NT2/D1 (cell line): Measurements from ENCODE around the gene CXCR5.

ENCODE experiments used
- SUZ12 ChIP-seq: IDR thresholded peaks from 2 replicates; pipeline ENCODE4 v1.6.1; 2011; ENCODE audit not compliant: insufficient read length, insufficient read depth; ENCODE audit errors: extremely low read depth
- YY1 ChIP-seq: IDR thresholded peaks from 2 replicates; pipeline ENCODE4 v1.6.1; 2011; ENCODE audit not compliant: insufficient read length, insufficient read depth
- ZNF274 ChIP-seq: IDR thresholded peaks from 2 replicates; pipeline ENCODE4 v1.6.1; 2011; ENCODE audit warnings: mild to moderate bottlenecking, low read depth, low read length

DNA sequence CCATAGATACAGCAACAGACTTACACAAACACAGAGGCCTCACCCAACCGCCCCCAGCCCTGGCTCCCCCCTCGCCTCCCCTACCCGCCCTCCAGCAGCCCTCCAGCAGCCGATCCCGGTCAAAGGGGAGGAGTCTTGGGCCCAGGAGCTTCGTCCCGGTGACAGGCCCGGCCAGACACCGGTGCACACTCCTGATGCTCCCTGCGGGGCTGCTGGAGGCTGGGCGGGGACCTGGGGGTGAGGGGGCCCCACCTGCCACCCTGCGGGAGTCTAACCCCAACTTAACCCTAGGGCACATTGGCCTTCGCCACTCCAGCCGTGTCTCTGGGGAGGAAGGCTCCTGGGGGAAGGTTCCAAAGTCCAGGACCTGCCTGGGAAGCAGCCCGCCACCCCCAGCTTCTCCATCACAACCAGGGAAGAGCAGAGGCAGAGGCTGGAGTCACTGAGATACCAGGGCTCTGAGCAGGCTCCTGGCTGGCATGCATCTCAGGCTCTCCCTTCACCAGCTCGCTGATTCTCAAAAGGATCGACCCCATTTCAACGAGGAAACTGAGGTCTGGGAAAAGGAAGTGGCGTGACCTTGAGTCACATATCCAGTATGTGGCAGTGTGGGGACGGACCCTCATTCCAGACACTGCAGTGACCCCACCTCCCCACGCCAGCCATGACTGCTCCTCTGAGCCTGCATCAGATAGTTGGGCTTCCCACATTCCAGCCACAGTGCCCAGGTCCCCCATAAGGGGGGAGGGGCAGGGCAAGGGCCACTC, 27.6 kb downstream of the CXCR5 start:
- TF ChIP-seq ZNF274 (no peak), YY1 (no peak), SUZ12 (no peak)
